ENCODE data around the gene CASZ1. TPM values are rescaled to one million over a fixed set of nuclear protein-coding genes. Genes with fewer than 3 reads are reported as not detected.

CASZ1 gene
- total and polyA plus RNA-seq, 9 of the 15 experiments (the other 6 are each of a cell fraction or from before 2014, with no cell fraction given) = 0.01 to 4.0 (median 0.76) TPM; not detected in 1

DNA sequence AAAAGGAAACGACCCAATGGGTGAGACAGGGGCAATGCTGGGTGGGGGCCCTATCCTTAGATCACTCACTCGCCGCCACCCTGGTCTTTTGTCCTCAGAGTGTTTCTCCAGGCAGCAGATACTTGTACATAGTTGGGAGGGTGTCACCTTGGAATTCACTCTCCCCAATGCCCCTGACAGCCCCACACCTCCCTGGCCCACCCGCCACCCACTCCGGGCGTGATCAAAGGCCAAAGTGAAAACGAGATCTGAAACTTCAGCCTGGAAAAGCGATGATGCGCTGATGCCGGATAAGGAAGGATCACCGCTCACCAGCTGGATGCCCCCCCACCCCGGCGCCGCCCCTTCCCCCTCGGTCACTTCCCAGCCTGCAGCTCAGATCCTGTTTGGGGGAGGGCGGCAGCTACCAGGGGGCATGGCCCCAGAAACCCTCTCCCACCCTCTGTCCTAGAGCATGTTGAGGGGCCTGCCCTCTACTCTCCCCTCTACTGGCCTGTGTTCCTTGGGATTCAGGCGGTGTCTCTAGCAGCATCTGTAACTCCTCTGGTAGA is 33.6 kb upstream of the CASZ1 start:
- ATAC-seq = no peak
- ChIA-PET POLR2A (interaction anchor here (0.6 to 0.9 kb wide), 3 partner anchors 19 to 335 kb away, joined by 3 to 4 read pairs (median 3); no protein-coding TSS in a partner anchor), CTCF (ENCODE audit: low intra/inter-chr PET ratio) (no interaction called here)
- BruUV-seq (replicated peaks) = no TSS peak
- no peak overlapping the region for H2AFZ ChIP-seq (ENCODE audit: low read depth, low read length)
- no peaks in the 10 kb centered on the region for H3K36me3 ChIP-seq (ENCODE audit: control insufficient read depth, insufficient read depth, low read length)
- no peaks in the 10 kb centered on the region for H3K79me2 ChIP-seq (ENCODE audit: control insufficient read depth, insufficient read depth, low read length)
- no peaks in the 10 kb centered on the region for H3K9me3 ChIP-seq (replicated peaks; ENCODE audit: control insufficient read depth, insufficient read depth, low read depth, low read length)
- peaks cover 0 to 4% of the 10 kb centered on the region in 2 experiments; a peak in 1 of 5 replicates for H3K4me1 ChIP-seq (replicated peaks in 1 of 2; ENCODE audit: control insufficient read depth in 2 of 2, insufficient read depth in 2 of 2, low read length in 2 of 2)
- no peak overlapping the region for H3K27ac ChIP-seq (ENCODE audit: extremely low read depth, low read depth, low read length)
- H3K9ac ChIP-seq (ENCODE audit: insufficient read depth in 1 of 2, low read depth in 2 of 2, low read length in 2 of 2) = no peak overlapping the region
- TF ChIP-seq C11orf30 (IDR thresholded peaks at IDR 0.05; ENCODE audit: low read depth) = no peak
- TF ChIP-seq, protein P1, sequence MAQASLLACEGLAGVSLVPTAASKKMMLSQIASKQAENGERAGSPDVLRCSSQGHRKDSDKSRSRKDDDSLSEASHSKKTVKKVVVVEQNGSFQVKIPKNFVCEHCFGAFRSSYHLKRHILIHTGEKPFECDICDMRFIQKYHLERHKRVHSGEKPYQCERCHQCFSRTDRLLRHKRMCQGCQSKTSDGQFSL (CRISPR knock-in tag; IDR thresholded peaks at IDR 0.05) = 0 out of 2 replicates have a peak, but pooled peaks have one; percentile 52
- TF ChIP-seq, protein P1 (tag; IDR thresholded peaks at IDR 0.05) = no peak
- TF ChIP-seq, protein P2, sequence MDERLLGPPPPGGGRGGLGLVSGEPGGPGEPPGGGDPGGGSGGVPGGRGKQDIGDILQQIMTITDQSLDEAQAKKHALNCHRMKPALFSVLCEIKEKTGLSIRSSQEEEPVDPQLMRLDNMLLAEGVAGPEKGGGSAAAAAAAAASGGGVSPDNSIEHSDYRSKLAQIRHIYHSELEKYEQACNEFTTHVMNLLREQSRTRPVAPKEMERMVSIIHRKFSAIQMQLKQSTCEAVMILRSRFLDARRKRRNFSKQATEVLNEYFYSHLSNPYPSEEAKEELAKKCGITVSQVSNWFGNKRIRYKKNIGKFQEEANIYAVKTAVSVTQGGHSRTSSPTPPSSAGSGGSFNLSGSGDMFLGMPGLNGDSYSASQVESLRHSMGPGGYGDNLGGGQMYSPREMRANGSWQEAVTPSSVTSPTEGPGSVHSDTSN (CRISPR knock-in tag; IDR thresholded peaks at IDR 0.05; ENCODE audit: low read depth) = no peak
- TF ChIP-seq, protein P2 (tag; conservative IDR thresholded peaks at IDR 0.05; ENCODE audit: low read depth) = no peak
- TF ChIP-seq, protein P3, sequence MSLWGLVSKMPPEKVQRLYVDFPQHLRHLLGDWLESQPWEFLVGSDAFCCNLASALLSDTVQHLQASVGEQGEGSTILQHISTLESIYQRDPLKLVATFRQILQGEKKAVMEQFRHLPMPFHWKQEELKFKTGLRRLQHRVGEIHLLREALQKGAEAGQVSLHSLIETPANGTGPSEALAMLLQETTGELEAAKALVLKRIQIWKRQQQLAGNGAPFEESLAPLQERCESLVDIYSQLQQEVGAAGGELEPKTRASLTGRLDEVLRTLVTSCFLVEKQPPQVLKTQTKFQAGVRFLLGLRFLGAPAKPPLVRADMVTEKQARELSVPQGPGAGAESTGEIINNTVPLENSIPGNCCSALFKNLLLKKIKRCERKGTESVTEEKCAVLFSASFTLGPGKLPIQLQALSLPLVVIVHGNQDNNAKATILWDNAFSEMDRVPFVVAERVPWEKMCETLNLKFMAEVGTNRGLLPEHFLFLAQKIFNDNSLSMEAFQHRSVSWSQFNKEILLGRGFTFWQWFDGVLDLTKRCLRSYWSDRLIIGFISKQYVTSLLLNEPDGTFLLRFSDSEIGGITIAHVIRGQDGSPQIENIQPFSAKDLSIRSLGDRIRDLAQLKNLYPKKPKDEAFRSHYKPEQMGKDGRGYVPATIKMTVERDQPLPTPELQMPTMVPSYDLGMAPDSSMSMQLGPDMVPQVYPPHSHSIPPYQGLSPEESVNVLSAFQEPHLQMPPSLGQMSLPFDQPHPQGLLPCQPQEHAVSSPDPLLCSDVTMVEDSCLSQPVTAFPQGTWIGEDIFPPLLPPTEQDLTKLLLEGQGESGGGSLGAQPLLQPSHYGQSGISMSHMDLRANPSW (CRISPR knock-in tag; IDR thresholded peaks at IDR 0.05) = no peak
- H3K9me1 ChIP-seq (ENCODE audit: control insufficient read depth, insufficient read depth, low read length) = no peaks in the 10 kb centered on the region
- H4K20me1 ChIP-seq (replicated peaks; ENCODE audit: control insufficient read depth, insufficient read depth, low read length) = peaks cover 30% of the 10 kb centered on the region
- H3K27me3 ChIP-seq (ENCODE audit: control insufficient read depth in 2 of 2, insufficient read depth in 2 of 2, low read length in 2 of 2) = peaks cover 47 to 77% of the 10 kb centered on the region in 2 experiments
- H3K4me3 ChIP-seq = no peak overlapping the region
- 6% methylated on average over 17 of the region's 17 CpGs for WGBS (ENCODE audit: insufficient coverage, low coverage, missing lambda C conversion rate)
- DNase-seq (ENCODE audit: extremely low read depth in 1 of 4, low spot score in 3 of 4) = no peak
- no peak for FAIRE-seq
- no peak overlapping the region for H3K4me2 ChIP-seq (ENCODE audit: insufficient read depth, low read length)
- intact Hi-C loops (cut with micrococcal nuclease) = loop anchor here (5.0 kb wide), 1 partner anchor 37 kb away; no protein-coding TSS in a partner anchor
- in situ Hi-C loops (cut with MboI) = no loop called here
